Panc1 (cell line): Measurements from ENCODE around the gene LHPP. TPM values are rescaled to one million over a fixed set of nuclear protein-coding genes. Genes with fewer than 3 reads are reported as not detected.
"Not testable (repeated sequence)": the region's sequence is repeated elsewhere in the genome, so short reads cannot be mapped to it uniquely, and the experiment has no call there.

Source experiments
- ATAC-seq: fragments of 200-7000 bp; cut with Tn5 transposase; 2 replicates; pipeline ENCODE4 v1.9.1; 2020; ENCODE audit warnings: mild to moderate bottlenecking, moderate library complexity
- BruUV-seq: library from RNA; stranded (reverse); fragments of 400-500 nt; replicated peaks from 2 replicates; lab custom pipeline; 2021; lab: Mats Ljungman, UMichigan
- CTCF ChIA-PET: fragments of 300-600 bp; sonication (Branson Sonifier 250); formaldehyde crosslinking; loops from one replicate; lab custom pipeline; 2022; ENCODE audit warnings: antibody characterized with exemption; lab: Charles Lee
- POLR2A ChIA-PET: fragments of 300-600 bp; sonication (Branson Sonifier 250); formaldehyde crosslinking; loops from one replicate; lab custom pipeline; 2022; ENCODE audit warnings: antibody characterized with exemption; lab: Charles Lee
- DNase-seq: peaks from one replicate; pipeline ENCODE4 v3.0.0-alpha.2; 2010; ENCODE audit warnings: low read depth, low spot score
- H3K27ac ChIP-seq: 2 replicates; pipeline ENCODE4 v1.5.1; 2011; ENCODE audit warnings: mild to moderate bottlenecking, low read length, inconsistent platforms
- H3K27me3 ChIP-seq: fragments of 200-500 bp; sonication (Bioruptor generic); 2 replicates; pipeline ENCODE4 v1.6.0; 2014; ENCODE audit warnings: low read length, inconsistent platforms; ENCODE audit not compliant: control insufficient read depth, insufficient read depth
- H3K36me3 ChIP-seq: fragments of 200-500 bp; sonication (Bioruptor generic); 2 replicates; pipeline ENCODE4 v1.5.1; 2014; ENCODE audit warnings: inconsistent platforms, mild to moderate bottlenecking, low read length, moderate library complexity; ENCODE audit not compliant: control insufficient read depth, insufficient read depth
- H3K4me1 ChIP-seq: 2 replicates; pipeline ENCODE4 v1.5.1; 2011; ENCODE audit warnings: inconsistent platforms, mild to moderate bottlenecking, low read length, moderate library complexity; ENCODE audit not compliant: control insufficient read depth, insufficient read depth
- H3K4me3 ChIP-seq, 2 experiments: 2 replicates each; pipeline ENCODE4 v1.5.1; 2011 to 2012; ENCODE audit warnings: low read depth in 2 of 2, low read length in 2 of 2, mild to moderate bottlenecking in 2 of 2, inconsistent platforms in 1 of 2, moderate library complexity in 1 of 2
- H3K9me3 ChIP-seq: fragments of 200-500 bp; sonication (Bioruptor generic); 2 replicates; pipeline ENCODE4 v1.5.1; 2014; ENCODE audit warnings: low read depth, mild to moderate bottlenecking, inconsistent platforms, low read length, moderate library complexity; ENCODE audit not compliant: control insufficient read depth, insufficient read depth
- CTCF ChIP-seq: fragments of 450-650 bp; IDR thresholded peaks from 2 replicates; pipeline ENCODE4 v1.5.1; 2017; ENCODE audit warnings: mild to moderate bottlenecking
- POLR2AphosphoS5 ChIP-seq: IDR thresholded peaks from 2 replicates; pipeline ENCODE4 v1.6.1; 2012; ENCODE audit warnings: mild to moderate bottlenecking, low read depth, low read length, moderate library complexity
- REST ChIP-seq, 2 experiments: IDR thresholded peaks; 2 replicates each; pipeline ENCODE4 v1.6.1; 2011 to 2012; ENCODE audit warnings: low read depth in 2 of 2, control low read depth in 1 of 2, low read length in 1 of 2, mild to moderate bottlenecking in 1 of 2, moderate library complexity in 1 of 2; ENCODE audit not compliant: insufficient read depth in 1 of 2
- SIN3A ChIP-seq: IDR thresholded peaks from 2 replicates; pipeline ENCODE4 v1.6.1; 2012; ENCODE audit warnings: low read depth, mild to moderate bottlenecking, low read length, moderate library complexity, borderline replicate concordance; ENCODE audit not compliant: insufficient read depth
- TCF7L2 ChIP-seq: IDR thresholded peaks from 2 replicates; pipeline ENCODE4 v1.6.1; 2011; ENCODE audit warnings: mild to moderate bottlenecking, low read depth, low read length, inconsistent platforms
- in situ Hi-C: cut with HindIII; loops from 2 replicates; pipeline ENCODE4 v1.10.0; 2016; ENCODE audit warnings: low sequenced_read_pairs, low pct_unique_long_range_greater_than_20kb
- intact Hi-C: fragments of 100-400 bp; cut with micrococcal nuclease; formaldehyde crosslinking; loops from one replicate; pipeline ENCODE4 v1.10.0; 2022; ENCODE audit not compliant: unreplicated experiment
- total RNA-seq: library from RNA; stranded (reverse); gene quantifications from one replicate; pipeline ENCODE4 v1.2.1, GENCODE V29; 2021; ENCODE audit not compliant: unreplicated experiment

Gene LHPP
- total RNA-seq, 1 experiment from 2014 or later, result 15.0 TPM

GRCh38 chr10:124587811-124588211 lies 126.2 kb downstream of the LHPP start:
- no peak for DNase-seq
- Histone ChIP-seq H3K9me3 (no peaks in the 10 kb centered on the region), H3K4me1 (no peaks in the 10 kb centered on the region), H3K36me3 (no peaks in the 10 kb centered on the region), H3K27ac (no peak overlapping the region), H3K27me3 (no peaks in the 10 kb centered on the region), H3K4me3 (no peak overlapping the region)
- ChIA-PET CTCF (no interaction called here), POLR2A (interaction anchor here (0.6 kb wide), 1 partner anchor 180 kb away, joined by 5 read pairs; no protein-coding TSS in a partner anchor)
- BruUV-seq, result no TSS peak
- ATAC-seq, result no peak
- intact Hi-C loops, result no loop called here
- in situ Hi-C loops, result no loop called here
- TF ChIP-seq REST (IDR thresholded peaks at IDR 0.05; ENCODE audit: insufficient read depth in 1 of 2, low read depth in 2 of 2, low read length in 1 of 2) (no peak), SIN3A (no peak), POLR2AphosphoS5 (no peak), CTCF (no peak), TCF7L2 (no peak)

GRCh38 chr10:124588341-124588735 lies 126.7 kb downstream of the LHPP start:
- CTCF ChIA-PET, H3K36me3 ChIP-seq, H3K27me3 ChIP-seq, H3K4me1 ChIP-seq, H3K9me3 ChIP-seq, in situ Hi-C loops, DNase-seq, BruUV-seq, H3K4me3 ChIP-seq, H3K27ac ChIP-seq, ATAC-seq, intact Hi-C loops: not testable (repeated sequence)
- POLR2A ChIA-PET, result interaction anchor here (0.6 kb wide), 1 partner anchor 179 kb away, joined by 5 read pairs; no protein-coding TSS in a partner anchor

- TF ChIP-seq CTCF, result no peak
- TF ChIP-seq REST (IDR thresholded peaks at IDR 0.05; ENCODE audit: insufficient read depth in 1 of 2, low read depth in 2 of 2, low read length in 1 of 2), result no peak
- no peak for TF ChIP-seq SIN3A
- TF ChIP-seq TCF7L2, result no peak
- no peak for TF ChIP-seq POLR2AphosphoS5
- POLR2A ChIA-PET, result no interaction called here
- no TSS peak for BruUV-seq
- CTCF ChIA-PET, result no interaction called here
- Histone ChIP-seq H3K4me3 (no peak overlapping the region), H3K36me3 (no peaks in the 10 kb centered on the region), H3K27ac (no peak overlapping the region), H3K27me3 (no peaks in the 10 kb centered on the region), H3K4me1 (no peaks in the 10 kb centered on the region), H3K9me3 (no peaks in the 10 kb centered on the region)
- no peak for DNase-seq
- ATAC-seq, result no peak
- in situ Hi-C loops (no loop called here), intact Hi-C loops (no loop called here)
Observed at GRCh38 chr10:124588736-124589490, 127.3 kb downstream of the LHPP start.
